OCI-LY3 (cell line): ENCODE results near the gene ELMO2.

Experiments
- CTCF ChIP-seq: fragments of 200-600, 300-600 bp; sonication (generic); IDR thresholded peaks from 2 replicates; pipeline ENCODE4 v1.5.1; 2014; ENCODE audit warnings: antibody characterized with exemption, low read length, low read depth
- EZH2phosphoT487 ChIP-seq: fragments of 200-600 bp; shearing (Covaris generic); IDR thresholded peaks from 2 replicates; pipeline ENCODE4 v1.6.1; 2018; ENCODE audit warnings: antibody characterized with exemption, mixed run types, low read depth

- TF ChIP-seq CTCF, result no peak
- TF ChIP-seq EZH2phosphoT487, result no peak
Measured at GRCh38 chr20:46358346-46359058, 47.9 kb downstream of the ELMO2 start.
